ENCODE data around the gene CHD5. TPM values are rescaled to one million over a fixed set of nuclear protein-coding genes. Genes with fewer than 3 reads are reported as not detected.

The CHD5 gene
- total and polyA plus RNA-seq, 2 experiments from 2014 or later, result 0.10 to 0.11 TPM

GRCh38 chr1:6093071-6093470 lies 87.0 kb downstream of the CHD5 start:
- TF ChIP-seq EZH2phosphoT487 (IDR thresholded peaks at IDR 0.05; ENCODE audit: insufficient read depth, low read depth) (no peak), EZH2 (IDR thresholded peaks at IDR 0.05; ENCODE audit: insufficient read depth, poor library complexity, severe bottlenecking) (no peak)

GRCh38 chr1:6092211-6092610 lies 87.9 kb downstream of the CHD5 start:
- 0 out of 2 replicates have a peak, but pooled peaks cover under 1% of the 10 kb centered on the region for H3F3A ChIP-seq (ENCODE audit: insufficient read depth)
- in situ Hi-C loops (cut with MboI), result no loop called here

More at GRCh38 chr1:6093071-6093470, 87.0 kb downstream of the CHD5 start:
- Histone ChIP-seq H3K9me2 (ENCODE audit: insufficient read depth) (no peaks in the 10 kb centered on the region), H3K79me2 (ENCODE audit: insufficient read depth) (no peaks in the 10 kb centered on the region), H3K27me3 (replicated peaks; ENCODE audit: insufficient read depth) (no peaks in the 10 kb centered on the region), H3K9ac (no peak overlapping the region), H3K36me3 (ENCODE audit: low read depth) (no peaks in the 10 kb centered on the region), H3K4me3 (no peak overlapping the region), H3K27ac (no peak overlapping the region), H4K20me1 (ENCODE audit: insufficient read depth) (no peaks in the 10 kb centered on the region), H2AFZ (no peak overlapping the region), H3F3A (ENCODE audit: insufficient read depth) (0 out of 2 replicates have a peak, but pooled peaks cover 5% of the 10 kb centered on the region), H3K4me2 (ENCODE audit: unreplicated experiment) (no peak overlapping the region), H3K9me3 (ENCODE audit: low read depth) (no peaks in the 10 kb centered on the region), H3K4me1 (ENCODE audit: insufficient read depth) (peaks cover 4% of the 10 kb centered on the region)
- in situ Hi-C loops (cut with MboI), result no loop called here
- 68 to 69% methylated on average over 10 of the region's 10 CpGs for WGBS, 2 experiments (ENCODE audit: low coverage in 1 of 2, low lambda C conversion rate in 2 of 2, missing lambda C conversion rate in 2 of 2)
- no peak for DNase-seq

GRCh38 chr1:6091823-6092109 lies 88.4 kb downstream of the CHD5 start:
- Histone ChIP-seq H3K27ac (no peak overlapping the region), H3K79me2 (ENCODE audit: insufficient read depth) (no peaks in the 10 kb centered on the region), H3K9ac (no peak overlapping the region), H3K4me2 (ENCODE audit: unreplicated experiment) (no peak overlapping the region), H3K4me3 (no peak overlapping the region), H4K20me1 (ENCODE audit: insufficient read depth) (no peaks in the 10 kb centered on the region), H3K9me3 (ENCODE audit: low read depth) (no peaks in the 10 kb centered on the region), H3F3A (ENCODE audit: insufficient read depth) (no peaks in the 10 kb centered on the region), H3K4me1 (ENCODE audit: insufficient read depth) (no peaks in the 10 kb centered on the region), H2AFZ (no peak overlapping the region), H3K27me3 (replicated peaks; ENCODE audit: insufficient read depth) (no peaks in the 10 kb centered on the region), H3K36me3 (ENCODE audit: low read depth) (no peaks in the 10 kb centered on the region), H3K9me2 (ENCODE audit: insufficient read depth) (no peaks in the 10 kb centered on the region)
- DNase-seq, result no peak
- in situ Hi-C loops (cut with MboI), result no loop called here
- WGBS, 2 experiments (ENCODE audit: low coverage in 1 of 2, low lambda C conversion rate in 2 of 2, missing lambda C conversion rate in 2 of 2), result 83 to 89% methylated on average over 10 of the region's 10 CpGs
- TF ChIP-seq EZH2 (IDR thresholded peaks at IDR 0.05; ENCODE audit: insufficient read depth, poor library complexity, severe bottlenecking), result no peak
- no peak for TF ChIP-seq EZH2phosphoT487 (IDR thresholded peaks at IDR 0.05; ENCODE audit: insufficient read depth, low read depth)

More at GRCh38 chr1:6092211-6092610, 87.9 kb downstream of the CHD5 start:
- no peak overlapping the region for H3K27ac ChIP-seq
- H3K9me2 ChIP-seq (ENCODE audit: insufficient read depth), result no peaks in the 10 kb centered on the region
- H3K9me3 ChIP-seq (ENCODE audit: low read depth), result no peaks in the 10 kb centered on the region
- no peak overlapping the region for H3K4me2 ChIP-seq (ENCODE audit: unreplicated experiment)
- H3K4me1 ChIP-seq (ENCODE audit: insufficient read depth), result no peaks in the 10 kb centered on the region
- H3K79me2 ChIP-seq (ENCODE audit: insufficient read depth), result no peaks in the 10 kb centered on the region
- no peak overlapping the region for H2AFZ ChIP-seq
- 85 to 88% methylated on average over 10 of the region's 10 CpGs for WGBS, 2 experiments (ENCODE audit: low coverage in 1 of 2, low lambda C conversion rate in 2 of 2, missing lambda C conversion rate in 2 of 2)
- H3K27me3 ChIP-seq (replicated peaks; ENCODE audit: insufficient read depth), result no peaks in the 10 kb centered on the region
- TF ChIP-seq EZH2 (IDR thresholded peaks at IDR 0.05; ENCODE audit: insufficient read depth, poor library complexity, severe bottlenecking) (no peak), EZH2phosphoT487 (IDR thresholded peaks at IDR 0.05; ENCODE audit: insufficient read depth, low read depth) (no peak)
- no peak overlapping the region for H3K4me3 ChIP-seq
- DNase-seq, result no peak
- no peak overlapping the region for H3K9ac ChIP-seq
- no peaks in the 10 kb centered on the region for H4K20me1 ChIP-seq (ENCODE audit: insufficient read depth)
- H3K36me3 ChIP-seq (ENCODE audit: low read depth), result no peaks in the 10 kb centered on the region

- 79 to 82% methylated on average over 21 to 25 of the region's 25 CpGs for WGBS, 2 experiments (ENCODE audit: low coverage in 1 of 2, low lambda C conversion rate in 2 of 2, missing lambda C conversion rate in 2 of 2)
- TF ChIP-seq EZH2 (IDR thresholded peaks at IDR 0.05; ENCODE audit: insufficient read depth, poor library complexity, severe bottlenecking) (no peak), EZH2phosphoT487 (IDR thresholded peaks at IDR 0.05; ENCODE audit: insufficient read depth, low read depth) (no peak)
Observed at GRCh38 chr1:6090996-6091822, 88.9 kb downstream of the CHD5 start.

More at GRCh38 chr1:6090996-6091822, 88.9 kb downstream of the CHD5 start:
- Histone ChIP-seq H3K9ac (no peak overlapping the region), H2AFZ (no peak overlapping the region), H3K9me3 (ENCODE audit: low read depth) (no peaks in the 10 kb centered on the region), H3K4me2 (ENCODE audit: unreplicated experiment) (no peak overlapping the region), H3K4me1 (ENCODE audit: insufficient read depth) (no peaks in the 10 kb centered on the region), H4K20me1 (ENCODE audit: insufficient read depth) (no peaks in the 10 kb centered on the region), H3K79me2 (ENCODE audit: insufficient read depth) (no peaks in the 10 kb centered on the region), H3K36me3 (ENCODE audit: low read depth) (no peaks in the 10 kb centered on the region), H3F3A (ENCODE audit: insufficient read depth) (no peaks in the 10 kb centered on the region), H3K4me3 (no peak overlapping the region), H3K27me3 (replicated peaks; ENCODE audit: insufficient read depth) (no peaks in the 10 kb centered on the region), H3K27ac (no peak overlapping the region), H3K9me2 (ENCODE audit: insufficient read depth) (no peaks in the 10 kb centered on the region)
- in situ Hi-C loops (cut with MboI), result no loop called here
- DNase-seq, result no peak

All from GM23248 (cell line).